Measurements from ENCODE around the gene PREB.

DNA sequence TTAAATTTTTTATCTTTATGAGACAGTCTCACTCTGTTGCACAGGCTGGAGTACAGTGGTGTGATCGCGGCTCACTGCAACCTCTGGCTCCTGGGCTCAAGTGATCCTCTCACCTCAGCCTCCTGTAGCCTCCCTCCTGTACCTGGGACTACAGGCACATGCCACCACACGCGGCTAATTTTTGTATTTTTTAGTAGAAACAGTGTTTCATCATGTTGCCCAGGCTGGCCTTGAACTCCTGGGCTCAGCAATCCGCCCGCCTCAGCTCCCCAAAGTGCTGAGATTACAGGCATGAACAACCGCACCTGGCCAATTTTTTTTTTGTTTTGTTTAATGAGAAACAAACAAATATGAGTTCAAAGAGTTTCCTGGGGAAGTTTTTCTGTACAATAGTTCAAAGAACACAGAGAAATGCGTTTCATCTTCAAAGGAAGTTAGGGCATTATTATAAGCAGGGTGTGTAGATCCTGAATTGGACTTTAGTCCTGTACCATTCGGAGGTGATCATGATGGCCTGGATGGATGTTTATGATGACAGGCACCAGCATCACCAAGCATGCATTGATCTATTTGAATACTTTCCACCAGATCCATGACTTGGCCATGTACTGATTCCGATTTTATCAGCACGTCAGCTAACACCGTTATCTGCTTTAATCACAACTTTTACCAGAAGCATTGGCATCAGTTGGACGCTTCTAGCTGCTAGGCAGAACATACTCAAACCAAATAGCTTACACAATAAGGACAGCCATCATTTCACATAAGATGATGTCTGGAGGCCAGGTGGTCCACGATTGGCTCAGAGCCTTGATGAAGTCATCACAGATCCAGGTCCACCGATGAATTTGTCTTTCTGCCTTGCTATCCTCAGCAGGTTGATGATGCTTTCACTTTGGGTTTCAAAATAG, 43.3 kb upstream of the PREB start:
- TF ChIP-seq, protein P1, sequence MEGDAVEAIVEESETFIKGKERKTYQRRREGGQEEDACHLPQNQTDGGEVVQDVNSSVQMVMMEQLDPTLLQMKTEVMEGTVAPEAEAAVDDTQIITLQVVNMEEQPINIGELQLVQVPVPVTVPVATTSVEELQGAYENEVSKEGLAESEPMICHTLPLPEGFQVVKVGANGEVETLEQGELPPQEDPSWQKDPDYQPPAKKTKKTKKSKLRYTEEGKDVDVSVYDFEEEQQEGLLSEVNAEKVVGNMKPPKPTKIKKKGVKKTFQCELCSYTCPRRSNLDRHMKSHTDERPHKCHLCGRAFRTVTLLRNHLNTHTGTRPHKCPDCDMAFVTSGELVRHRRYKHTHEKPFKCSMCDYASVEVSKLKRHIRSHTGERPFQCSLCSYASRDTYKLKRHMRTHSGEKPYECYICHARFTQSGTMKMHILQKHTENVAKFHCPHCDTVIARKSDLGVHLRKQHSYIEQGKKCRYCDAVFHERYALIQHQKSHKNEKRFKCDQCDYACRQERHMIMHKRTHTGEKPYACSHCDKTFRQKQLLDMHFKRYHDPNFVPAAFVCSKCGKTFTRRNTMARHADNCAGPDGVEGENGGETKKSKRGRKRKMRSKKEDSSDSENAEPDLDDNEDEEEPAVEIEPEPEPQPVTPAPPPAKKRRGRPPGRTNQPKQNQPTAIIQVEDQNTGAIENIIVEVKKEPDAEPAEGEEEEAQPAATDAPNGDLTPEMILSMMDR (IDR thresholded peaks at IDR 0.05): no peak
- no peak for TF ChIP-seq POLR2A (IDR thresholded peaks at IDR 0.05)
